HG03571 (cell line): Measurements from ENCODE around the gene WAC.
A peak's percentile ranks its signal among the peaks of the same experiment; 100 is the strongest.

ENCODE experiments used
- ATAC-seq: cut with Tn5 transposase; IDR thresholded peaks from one replicate; pipeline ENCODE4 v1.9.1; 2021; ENCODE audit not compliant: unreplicated experiment

Gene WAC

DNA sequence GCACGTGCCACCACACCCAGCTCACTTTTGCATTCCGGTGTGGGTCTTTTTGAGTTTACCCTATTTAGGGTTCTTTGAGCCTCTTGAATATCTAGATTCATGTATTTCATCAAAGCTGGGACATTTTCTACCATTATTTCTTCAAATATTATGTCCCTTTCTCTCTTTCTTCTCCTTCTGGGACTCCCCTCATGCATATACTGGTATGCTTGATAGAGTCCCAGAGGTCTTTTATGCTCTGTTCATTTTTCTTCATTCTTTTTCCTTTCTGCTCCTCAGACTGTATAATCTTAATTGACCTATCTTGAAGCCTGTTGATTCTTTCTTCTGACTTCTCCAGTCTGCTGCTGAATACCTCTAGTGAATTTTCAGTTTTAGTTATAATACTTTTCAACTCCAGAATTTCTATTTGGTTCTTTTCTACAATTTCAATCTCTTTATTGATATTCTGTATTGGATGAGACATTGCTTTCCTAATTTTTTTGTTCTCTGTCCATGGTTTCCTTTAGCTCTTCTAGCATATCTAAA is 9.1 kb upstream of the WAC start:
- ATAC-seq: no peak

DNA sequence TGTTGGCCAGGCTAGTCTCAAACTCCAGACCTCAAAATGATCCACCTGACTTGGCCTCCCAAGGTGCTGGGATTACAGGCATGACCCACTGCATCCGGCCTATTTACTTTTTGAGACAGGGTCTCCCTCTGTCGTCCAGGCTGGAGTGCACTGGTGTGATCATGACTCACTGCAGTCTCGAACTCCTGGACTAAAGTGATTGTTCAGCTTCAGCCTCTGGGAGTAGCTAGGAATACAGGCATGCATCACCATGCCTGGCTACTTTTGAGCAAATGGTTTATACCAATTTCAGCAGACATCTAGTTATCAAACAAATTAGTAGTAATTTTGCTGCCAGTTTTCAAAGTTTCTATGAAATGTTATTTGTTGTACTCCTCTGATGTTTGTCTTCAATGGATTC is 2.2 kb upstream of the WAC start:
- no peak for ATAC-seq

- ATAC-seq: peak; percentile 0
Measured at GRCh38 chr10:28533186-28533564, 257 bp downstream of the WAC start.

DNA sequence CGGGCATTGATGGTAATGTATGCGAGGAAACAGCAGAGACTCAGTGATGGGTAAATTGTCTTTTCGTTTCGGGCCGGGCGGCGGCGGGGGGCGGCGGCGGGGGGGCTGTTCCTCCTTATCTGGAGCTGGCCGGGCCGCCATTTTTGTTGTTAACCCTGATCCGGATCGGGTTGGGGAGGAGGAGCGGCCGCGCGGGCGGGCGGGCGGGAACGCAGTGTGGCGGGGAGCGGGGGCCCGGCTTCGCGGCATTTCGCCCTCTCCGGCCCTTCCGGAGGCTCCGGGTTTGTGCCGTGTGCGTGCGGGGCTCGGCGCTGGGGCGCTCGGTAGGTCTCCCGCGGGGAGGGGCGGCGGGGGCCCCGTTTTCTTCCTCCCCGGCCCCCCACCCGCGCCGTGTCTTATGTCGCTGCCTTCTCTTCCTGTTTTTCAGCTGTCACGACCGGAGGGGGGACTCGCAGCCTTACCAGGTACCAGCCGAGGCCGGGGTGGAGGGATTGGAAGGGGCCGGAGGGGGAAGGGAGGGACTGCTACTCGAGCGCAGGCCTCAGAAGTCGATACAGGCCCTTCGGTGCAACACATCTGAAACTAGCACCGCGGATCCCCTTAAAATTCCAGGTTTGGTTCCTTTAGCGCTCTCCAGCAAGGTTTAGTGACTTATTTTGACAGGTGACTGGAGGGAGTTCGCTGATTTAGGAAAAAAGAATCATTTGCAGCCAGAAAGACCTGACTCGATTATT is 820 bp downstream of the WAC start:
- peak; percentile 15 for ATAC-seq

- no peak for ATAC-seq
Measured at GRCh38 chr10:28535846-28536245, 2.9 kb downstream of the WAC start.

- ATAC-seq: no peak
Measured at GRCh38 chr10:28538595-28538994, 5.7 kb downstream of the WAC start.

GRCh38 chr10:28540145-28540544 is 7.2 kb downstream of the WAC start:
- no peak for ATAC-seq

GRCh38 chr10:28541717-28542365 is 8.9 kb downstream of the WAC start:
- ATAC-seq: no peak

DNA sequence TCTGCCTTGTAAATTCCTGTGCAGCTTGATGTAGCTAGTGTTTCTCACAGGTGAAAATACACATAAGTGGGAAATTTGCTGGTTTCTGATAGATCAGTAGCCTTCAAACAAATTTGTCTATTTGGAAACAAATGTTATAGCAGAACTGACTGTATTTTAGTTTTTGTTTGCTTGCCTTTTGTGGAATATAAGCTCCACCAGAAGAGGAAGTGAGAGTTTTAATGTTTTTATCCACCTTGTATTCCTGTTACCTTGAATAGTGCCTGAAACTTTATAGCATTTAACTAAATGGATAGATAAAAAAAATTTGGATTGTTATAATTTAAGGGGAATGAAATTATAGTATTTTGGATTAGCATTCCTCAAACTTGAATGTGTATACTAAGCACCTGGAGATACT is 9.8 kb downstream of the WAC start:
- no peak for ATAC-seq

DNA sequence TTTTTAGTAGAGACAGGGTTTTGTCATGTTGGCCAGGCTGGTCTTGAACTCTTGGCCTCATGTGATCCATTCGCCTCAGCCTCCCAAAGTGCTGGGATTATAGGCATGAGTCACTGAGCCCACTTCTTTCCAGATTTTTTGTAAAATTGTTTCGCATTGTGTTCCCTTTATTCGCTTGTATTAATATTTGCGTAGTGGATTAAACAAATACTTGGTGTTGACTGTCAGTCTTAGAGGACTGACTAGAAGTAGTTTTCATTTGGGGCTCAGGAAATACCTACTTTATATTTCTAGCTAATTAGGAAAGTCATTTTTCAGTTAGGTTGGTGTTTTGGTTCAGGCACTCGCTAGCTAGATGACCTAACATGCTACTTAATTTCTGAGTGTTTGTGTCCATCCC is 11.1 kb downstream of the WAC start:
- ATAC-seq: no peak

DNA sequence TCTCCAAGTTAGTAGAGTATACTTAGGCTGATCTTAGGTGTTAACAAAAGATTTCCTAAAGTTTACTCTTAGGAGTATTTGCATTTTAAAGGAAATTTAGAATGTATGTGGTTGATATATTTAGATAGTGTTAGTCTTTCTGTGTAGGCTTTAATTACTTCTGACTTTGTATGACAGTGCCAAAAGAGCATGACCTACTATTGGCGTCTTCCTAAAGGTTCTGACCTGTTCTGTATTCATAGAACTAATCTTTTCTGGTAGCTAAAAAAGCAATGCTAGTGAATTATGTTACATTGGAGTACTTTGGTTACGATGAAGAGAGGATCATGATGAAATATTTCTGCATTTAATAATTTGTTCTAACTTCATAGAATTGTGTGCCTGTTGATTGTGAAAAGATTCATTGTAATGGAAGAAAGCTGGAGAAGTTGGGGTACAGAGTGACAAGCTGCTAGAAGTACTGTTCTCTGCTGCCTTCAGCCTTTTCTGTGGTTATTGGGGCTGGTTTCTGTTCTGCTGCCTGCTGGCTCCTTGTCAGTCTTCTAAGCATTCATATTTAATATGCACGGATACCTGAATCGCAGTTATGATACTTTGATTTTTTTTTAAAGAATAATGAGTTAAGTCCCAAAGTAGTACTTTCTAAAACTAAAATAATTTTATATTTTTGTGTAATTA is 13.2 kb downstream of the WAC start:
- ATAC-seq: no peak

GRCh38 chr10:28548781-28549498 is 16.0 kb downstream of the WAC start:
- no peak for ATAC-seq

GRCh38 chr10:28551086-28551485 is 18.2 kb downstream of the WAC start:
- no peak for ATAC-seq

- ATAC-seq: no peak
Measured at GRCh38 chr10:28552775-28553174, 19.9 kb downstream of the WAC start.

DNA sequence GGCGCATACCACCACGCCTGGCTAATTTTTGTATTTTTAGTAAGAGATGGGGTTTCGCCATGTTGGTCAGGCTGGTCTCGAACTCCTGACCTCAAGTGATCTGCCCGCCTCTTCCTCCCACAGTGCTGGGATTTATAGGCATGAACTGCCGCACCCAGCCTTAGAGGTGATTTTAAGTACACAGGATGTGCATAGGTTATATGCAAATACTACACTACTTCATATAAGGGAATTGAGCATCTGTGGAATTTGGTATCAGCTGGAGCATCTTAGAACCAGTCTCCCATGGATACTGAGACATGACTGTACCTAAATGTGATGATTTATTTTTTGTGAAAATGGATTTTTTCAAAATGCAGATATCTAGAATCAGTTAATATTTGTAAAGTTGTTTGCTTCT is 21.1 kb downstream of the WAC start:
- ATAC-seq: no peak

DNA sequence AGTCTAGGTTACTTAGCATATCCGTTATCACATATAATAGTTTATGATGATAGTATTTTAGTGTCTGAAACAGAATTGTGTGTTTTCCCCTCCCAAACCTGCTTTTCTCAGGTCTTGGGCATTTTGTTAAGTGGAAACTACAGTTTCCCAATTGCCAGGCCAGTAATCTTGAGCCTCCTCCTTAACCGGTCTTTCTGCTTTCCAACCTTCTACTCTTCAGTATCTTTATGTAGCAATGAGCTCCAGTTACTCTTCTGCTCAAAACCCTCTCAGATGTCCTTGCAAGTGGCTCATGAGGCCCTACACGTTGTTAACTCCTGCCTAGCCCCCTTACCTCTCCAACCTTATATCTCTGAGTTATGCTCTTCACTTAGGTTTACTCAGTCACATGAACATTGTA is 22.0 kb downstream of the WAC start:
- ATAC-seq: no peak

- no peak for ATAC-seq
Measured at GRCh38 chr10:28555358-28555757, 22.4 kb downstream of the WAC start.

- no peak for ATAC-seq
Measured at GRCh38 chr10:28556142-28556541, 23.2 kb downstream of the WAC start.

- no peak for ATAC-seq
Measured at GRCh38 chr10:28558186-28558585, 25.3 kb downstream of the WAC start.

- ATAC-seq: no peak
Measured at GRCh38 chr10:28558923-28559508, 26.1 kb downstream of the WAC start.

DNA sequence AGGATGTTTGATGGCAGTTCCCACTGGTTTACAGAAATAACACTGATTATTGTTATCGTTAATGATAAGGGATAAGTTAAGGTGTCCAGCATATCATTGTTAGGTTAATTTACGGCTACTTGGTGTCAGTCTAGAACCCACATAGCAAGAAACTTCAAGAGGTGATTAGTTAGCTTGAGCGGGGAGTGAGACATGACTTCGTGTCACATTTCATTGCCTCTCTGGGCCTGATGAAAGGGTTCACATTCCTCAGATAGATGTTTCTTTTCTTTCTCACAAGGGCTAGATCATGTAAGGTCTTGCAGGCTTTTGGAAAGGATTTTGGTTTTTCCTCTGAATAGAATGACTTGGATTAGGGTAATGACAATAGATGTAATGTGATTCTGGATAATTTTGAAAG is 26.7 kb downstream of the WAC start:
- no peak for ATAC-seq
